ENCODE results near the gene SLIT3.

DNA sequence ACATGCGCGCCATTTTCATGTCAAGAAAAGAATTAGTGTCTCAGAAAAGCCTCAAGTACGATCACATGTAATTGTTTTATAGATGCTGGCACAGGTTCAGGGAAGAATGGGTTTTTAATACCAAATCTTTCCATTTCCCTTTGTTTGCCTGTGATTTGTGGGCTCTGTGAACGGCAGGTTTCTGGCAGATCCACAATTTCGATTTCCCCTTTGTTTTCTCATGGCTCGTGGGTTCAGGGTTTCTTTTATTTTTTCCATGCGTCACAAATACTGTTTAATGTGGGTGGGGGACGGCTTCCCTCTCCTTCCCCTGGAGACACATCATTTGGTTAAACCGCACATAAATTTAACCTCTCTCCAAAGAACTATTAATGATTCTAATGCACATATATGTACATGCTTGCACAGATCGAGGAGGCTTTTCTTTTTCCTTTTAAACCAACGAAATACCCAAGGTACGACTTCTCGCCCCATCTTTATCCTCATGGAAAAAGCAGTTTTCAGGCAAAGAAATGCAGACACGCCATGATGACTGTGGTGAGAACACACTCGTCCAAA is 195.9 kb downstream of the SLIT3 start:
- TF ChIP-seq, protein P1, sequence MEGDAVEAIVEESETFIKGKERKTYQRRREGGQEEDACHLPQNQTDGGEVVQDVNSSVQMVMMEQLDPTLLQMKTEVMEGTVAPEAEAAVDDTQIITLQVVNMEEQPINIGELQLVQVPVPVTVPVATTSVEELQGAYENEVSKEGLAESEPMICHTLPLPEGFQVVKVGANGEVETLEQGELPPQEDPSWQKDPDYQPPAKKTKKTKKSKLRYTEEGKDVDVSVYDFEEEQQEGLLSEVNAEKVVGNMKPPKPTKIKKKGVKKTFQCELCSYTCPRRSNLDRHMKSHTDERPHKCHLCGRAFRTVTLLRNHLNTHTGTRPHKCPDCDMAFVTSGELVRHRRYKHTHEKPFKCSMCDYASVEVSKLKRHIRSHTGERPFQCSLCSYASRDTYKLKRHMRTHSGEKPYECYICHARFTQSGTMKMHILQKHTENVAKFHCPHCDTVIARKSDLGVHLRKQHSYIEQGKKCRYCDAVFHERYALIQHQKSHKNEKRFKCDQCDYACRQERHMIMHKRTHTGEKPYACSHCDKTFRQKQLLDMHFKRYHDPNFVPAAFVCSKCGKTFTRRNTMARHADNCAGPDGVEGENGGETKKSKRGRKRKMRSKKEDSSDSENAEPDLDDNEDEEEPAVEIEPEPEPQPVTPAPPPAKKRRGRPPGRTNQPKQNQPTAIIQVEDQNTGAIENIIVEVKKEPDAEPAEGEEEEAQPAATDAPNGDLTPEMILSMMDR (IDR thresholded peaks at IDR 0.05; ENCODE audit: low read depth, low read length, poor library complexity, severe bottlenecking) = no peak
- no peak for TF ChIP-seq EZH2phosphoT487 (IDR thresholded peaks at IDR 0.05; ENCODE audit: borderline replicate concordance, low read length)

All from DOHH2 (cell line).